Stimulated activated CD8-positive, alpha-beta memory T cell treated with anti-CD3 and anti-CD28 coated beads, Interleukin-15, amount 100 ng/mL, for 1 hour (primary cell): ENCODE data around the gene PABPN1L.

Experiments
- DNase-seq: peaks from one replicate; pipeline ENCODE4 v3.0.0-alpha.2; 2020; ENCODE audit warnings: low read depth

Gene PABPN1L

DNA sequence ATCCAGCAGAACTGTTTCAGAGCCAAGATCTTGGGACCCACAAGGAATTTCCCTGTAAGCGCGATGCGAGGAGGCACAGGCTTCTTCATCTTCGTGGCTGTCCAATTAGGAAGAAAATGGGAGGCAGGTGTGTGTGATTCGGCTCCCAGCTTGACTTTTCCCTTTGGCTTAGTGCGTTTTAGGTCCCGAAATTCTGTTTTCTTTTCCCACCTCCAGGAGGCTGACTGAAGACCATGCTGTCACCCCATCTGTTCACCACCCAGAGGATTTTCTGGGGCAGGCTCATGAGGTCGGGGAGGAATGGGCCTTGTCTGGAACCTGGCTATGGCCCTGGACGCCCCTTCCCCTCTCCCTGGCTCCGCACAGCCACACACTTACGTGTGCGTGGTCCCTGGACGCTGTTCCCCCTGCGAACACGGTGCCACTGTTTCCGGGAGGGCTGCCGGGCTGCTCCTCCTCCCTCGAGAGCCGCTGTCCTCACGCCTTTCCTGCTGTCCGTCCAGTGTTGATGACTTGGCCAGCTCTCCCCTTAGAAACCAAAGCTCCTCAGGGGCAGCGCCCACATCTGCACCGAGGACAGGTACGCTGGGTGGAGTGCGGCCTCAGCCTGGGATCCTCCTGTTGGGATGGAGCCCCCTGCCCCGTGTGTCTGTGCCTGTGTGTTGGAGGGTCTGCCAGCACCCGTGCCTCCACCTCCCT is 2.7 kb upstream of the PABPN1L start:
- no peak for DNase-seq

DNA sequence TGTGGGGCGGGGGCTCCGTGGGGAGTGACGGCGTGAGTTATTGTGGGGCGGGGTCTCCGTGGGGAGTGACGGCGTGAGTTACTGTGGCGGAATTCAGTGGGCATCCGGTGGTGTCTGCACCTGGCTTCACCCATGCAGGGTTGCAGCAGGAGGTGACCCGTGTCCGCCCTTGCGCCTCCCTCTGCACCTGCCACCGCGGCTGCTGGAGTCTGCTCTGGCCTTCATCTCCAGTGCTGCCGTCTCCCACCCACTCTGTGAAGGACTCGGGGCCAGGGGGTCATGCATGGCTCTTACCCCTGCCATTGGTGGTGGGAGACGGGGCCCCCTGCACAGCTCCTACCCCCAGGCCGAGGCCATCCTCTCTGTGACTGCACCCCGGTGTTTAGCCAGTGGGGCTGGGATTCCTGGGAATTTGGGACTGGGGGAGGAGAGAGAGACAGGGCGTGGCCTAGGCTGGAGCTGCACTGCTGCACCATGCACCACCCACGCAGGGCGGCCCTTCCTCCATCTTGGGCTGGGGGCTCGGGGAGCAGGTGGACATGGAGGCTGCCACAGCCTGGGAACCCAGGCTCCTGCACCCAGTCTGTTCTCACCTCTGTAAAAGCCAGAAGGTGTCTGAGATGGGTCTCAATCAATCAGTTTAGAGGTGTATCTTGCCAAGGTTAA is 1.3 kb upstream of the PABPN1L start:
- no peak for DNase-seq

DNA sequence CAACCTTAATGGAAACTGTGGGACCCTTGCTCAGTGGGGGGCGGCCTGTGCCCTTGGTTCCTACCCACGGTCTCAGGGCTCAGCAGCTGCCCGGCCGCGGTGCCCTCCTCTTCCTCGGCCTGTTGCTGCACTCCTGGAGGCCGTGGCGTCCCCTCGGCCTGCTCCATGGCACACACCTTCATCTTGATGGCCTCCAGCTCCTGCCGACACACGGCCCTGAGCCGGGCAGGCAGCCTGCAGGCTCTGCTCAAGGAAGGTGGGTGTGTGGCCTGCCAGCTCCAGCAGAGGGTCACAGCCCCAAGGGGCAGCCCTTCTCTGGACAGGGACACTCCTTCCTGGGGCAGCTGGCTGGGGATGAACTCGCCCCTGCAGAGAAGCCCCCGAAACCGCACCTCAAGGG is 718 bp downstream of the PABPN1L start:
- no peak for DNase-seq

DNA sequence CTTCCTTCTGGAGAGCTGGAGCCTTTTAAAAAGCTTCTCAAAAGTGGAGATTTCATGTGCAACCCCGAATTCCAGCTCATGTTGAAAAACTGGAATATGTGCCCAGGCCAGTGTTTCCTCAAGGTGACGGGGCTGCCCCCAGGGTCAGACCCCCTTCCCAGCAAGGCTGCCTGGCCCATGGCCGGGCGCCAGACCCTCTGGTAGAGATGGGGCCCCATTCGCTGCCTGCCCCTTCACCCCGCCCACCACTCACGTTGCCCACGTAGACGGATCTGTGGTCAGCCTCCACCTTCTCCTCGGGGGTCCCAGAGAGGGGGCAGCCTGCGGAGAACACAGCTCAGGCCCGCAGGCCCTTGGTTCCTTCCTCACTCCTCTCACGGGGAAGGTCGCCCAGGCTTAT is 1.1 kb downstream of the PABPN1L start:
- no peak for DNase-seq

DNA sequence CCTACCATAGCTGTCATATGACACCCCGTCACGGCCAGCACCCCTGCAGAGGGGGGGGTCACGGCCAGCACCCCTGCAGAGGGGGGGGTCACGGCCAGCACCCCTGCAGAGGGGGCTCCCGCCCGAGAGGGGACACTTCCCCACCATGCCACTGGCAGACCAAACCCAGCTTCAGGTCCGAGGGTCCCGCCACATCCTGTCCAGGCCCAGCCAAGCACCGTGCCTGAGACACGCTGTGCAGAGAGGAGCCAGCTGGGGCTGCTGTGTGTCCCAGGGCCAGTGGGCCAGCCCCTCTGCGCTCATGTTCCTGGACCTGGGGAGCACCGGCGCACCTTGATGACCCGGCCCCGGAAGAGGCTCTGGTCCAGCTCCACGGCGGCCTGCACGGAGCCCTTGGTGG is 1.9 kb downstream of the PABPN1L start:
- DNase-seq = no peak

GRCh38 chr16:88864099-88864498 is 2.4 kb downstream of the PABPN1L start:
- no peak for DNase-seq

DNA sequence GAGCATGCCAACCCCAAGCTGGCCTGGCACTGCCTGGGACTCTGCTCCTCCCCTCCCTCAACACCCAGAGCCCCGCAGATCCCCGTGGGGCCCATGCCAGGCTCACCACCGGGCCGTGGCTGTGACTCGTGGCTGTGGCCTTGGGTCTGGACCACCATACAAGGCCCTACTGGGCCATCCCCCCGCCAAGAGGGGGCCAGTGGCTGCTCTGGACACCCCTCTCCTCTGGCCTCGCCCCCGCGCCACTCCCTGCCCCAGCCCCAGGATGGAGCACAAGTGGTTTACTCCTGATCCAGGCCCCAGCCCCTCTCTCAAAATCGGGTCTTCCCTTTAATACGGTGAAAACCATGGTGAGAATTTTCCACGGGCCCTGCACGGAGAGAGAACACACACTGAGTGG is 3.0 kb downstream of the PABPN1L start:
- no peak for DNase-seq

DNA sequence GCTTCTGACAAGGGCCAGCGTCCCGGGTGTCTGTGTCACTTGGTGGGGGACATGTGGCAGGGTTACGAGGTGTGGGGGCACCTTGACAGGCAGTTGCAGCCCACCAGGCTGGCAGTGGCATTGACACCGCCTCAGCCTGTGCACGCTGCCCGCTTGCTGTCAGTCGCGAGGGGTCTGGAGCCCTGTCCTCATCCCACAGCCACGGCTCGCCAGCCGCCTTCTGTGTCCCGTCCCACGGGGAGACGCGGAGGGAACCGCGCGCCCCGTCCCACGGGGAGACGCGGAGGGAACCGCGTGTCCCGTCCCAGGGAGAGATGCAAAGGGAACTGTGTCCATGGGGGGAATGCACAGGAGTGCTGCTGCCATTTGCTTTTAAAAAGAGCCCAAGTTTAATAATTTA is 3.5 kb downstream of the PABPN1L start:
- no peak for DNase-seq

DNA sequence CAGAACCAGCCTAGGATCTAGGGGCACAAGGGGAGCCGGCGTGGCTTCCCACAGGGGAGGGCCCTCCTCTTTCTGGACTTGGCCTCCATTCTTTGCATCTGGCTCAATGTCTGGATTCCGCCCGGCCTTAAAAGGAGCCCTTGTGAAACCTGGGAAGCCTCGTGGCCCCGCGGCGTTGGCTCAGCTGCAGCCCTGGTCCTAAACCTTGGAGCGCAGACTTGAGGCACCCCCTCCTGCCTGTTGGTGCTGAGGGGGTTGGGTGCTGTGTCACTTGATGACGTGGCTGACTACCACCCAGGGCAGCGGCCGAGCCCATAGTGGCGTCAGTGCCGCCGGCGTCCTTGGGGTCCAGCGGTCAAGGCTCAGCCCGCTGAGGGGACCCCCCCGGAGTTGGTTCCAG is 5.1 kb downstream of the PABPN1L start:
- DNase-seq = no peak

DNA sequence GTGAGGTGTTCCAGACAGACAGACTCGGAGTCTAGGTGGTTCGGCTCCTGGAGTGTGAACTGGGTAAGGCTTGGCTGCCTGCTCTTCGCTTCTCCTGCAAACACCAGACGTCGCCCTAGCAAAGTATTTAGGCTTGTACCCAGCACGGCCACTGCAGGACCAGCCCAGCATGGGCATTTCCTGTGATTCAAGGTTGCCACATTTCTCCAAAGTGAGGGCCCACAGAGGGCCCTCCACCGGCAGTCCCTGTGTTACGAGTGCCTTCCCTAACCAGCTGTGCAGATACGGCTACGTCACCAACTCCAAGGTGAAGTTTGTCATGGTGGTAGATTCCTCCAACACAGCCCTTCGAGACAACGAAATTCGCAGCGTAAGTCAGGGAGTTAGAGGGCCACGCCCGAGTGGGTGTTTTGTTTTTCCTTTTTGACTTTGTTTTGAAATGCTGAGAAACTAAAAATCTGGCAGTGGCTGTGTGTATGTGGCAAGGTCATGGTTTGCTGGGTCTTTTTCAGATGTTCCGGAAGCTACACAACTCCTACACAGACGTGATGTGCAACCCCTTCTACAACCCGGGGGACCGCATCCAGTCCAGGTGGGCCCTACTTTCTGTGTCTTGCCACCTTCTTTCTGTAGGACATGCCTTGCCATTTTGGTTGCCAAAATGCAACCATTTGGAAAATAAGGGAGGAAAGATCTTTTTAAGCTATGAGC is 6.9 kb downstream of the PABPN1L start:
- DNase-seq = no peak

- DNase-seq = peak; percentile 54
Observed at GRCh38 chr16:88857728-88858339, 8.6 kb downstream of the PABPN1L start.

DNA sequence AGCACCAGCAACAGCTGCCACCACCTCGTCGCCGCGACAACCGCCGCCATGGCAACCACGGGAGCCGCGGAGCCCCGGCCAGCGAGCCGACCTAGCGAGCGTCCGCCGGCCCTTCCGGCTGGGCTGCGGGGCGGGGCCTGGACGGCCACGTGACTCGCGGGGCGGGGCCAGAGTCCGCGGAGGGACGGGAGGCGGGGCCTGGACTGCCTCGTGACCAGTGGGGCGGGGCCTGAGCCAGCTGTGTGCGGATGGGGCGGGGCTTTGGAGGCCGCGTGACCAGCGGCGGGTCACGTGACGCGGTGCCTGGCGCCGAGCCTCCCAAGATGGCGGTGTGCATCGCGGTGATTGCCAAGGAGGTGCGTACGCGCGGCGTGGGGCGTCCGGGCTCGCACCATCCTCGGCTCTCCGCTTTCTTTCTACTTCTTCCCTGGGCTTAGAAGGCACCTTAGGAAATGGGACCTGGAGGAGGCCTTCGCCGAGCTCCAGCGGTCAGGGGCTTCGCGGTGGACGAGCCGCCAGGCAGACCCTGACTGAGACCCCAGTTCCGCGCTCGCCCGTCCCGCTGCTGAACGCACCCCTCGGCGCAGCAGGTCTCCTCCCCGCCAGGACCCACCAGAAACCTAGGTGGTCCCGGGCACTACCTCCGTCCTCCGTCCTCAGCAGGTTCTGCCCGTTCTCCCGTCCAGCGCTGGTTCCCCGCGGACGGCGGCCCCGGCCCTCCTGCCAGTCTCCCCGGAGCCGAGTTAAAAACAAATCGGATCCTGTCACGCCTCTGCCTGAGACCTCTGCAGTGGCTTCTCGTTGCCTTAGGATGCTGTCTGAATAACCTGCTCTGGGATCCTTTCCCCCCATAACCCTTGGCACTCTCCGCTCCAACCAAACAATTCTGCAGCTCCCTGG is 9.4 kb downstream of the PABPN1L start, which contains the start of the genes GALNS and TRAPPC2L:
Gene GALNS (minus strand): TSS at position 120 of the 900 bp plus-strand sequence. CDS start 70 bp downstream, at position 50.
Gene TRAPPC2L (plus strand): TSS at position 300 of the 900 bp plus-strand sequence. CDS start 24 bp downstream, at position 324.
- peak; percentile 99 for DNase-seq

DNA sequence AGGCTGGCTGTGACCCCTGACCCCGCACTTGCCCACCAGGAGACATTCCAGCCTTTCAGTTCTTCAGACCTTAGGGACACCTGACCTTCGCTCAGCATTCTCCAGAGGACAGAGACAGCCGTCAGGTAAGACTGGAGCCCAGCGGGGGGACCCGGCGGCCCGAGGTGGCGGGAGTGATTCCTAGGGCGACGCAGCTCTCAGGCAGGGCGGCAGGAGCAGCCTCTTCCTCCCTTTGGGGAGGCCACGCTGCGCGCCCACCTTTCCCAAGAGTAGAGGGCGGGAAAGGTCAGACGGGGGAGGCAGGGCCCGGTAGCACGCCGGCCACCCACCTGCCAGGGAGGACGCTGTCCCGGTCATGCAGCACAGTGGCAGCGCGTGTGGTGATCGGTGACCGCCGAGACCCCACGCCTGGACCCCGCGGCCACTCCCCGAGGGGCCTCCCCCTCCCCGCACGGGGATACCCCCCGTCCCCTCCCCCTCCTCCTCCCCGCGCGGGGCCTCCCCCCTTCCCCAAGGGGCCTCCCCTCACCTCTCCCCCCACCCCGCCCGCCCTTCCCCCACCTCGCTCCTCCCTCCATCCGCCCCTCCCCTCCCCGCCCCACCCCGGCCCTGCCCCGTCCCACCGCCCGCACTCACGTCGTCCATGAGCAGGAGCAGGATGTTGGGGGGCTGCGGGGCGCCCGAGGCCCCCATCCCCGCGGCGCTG is 10.2 kb downstream of the PABPN1L start:
- DNase-seq = no peak

GRCh38 chr16:88855736-88856121 is 10.7 kb downstream of the PABPN1L start:
- DNase-seq = no peak

GRCh38 chr16:88855176-88855575 is 11.3 kb downstream of the PABPN1L start:
- no peak for DNase-seq

DNA sequence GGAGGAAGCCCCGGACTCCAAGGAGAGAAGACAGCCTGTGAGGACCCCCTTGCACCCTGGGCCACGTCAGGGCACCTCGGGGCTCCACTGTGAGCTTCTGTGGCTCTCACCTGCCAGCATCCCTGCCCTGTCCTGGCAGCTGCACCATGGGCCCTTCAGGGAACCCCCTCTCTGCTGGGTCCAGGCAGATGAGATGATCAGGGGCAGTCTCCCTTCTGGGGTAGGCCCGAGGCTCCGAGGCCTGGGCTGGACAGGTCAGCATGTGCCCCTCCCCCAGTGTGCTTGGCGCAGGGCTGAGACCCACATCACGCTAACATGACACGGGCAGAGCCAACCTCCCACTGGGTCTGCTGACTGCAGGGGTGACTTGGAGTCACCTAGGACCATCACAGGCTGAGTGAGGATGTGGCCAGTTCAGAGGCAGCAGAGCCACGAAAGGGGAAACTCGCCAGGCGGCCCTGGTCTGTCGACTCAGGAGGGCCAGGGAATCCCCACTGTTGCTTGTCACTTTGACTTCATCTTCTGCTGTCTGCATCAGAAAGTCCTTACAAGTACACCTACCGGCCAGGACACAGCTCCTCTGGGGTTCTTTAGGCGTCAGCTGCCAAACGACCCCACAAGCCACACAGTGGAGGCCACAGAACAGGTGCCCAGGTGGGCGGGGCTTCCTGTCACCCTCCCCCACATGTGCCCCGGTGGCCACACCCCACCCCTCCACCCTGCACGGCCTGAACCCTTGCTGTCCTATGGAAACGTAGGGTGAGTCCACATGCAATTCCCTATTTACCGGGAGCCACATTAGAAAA is 12.0 kb downstream of the PABPN1L start:
- DNase-seq = no peak

DNA sequence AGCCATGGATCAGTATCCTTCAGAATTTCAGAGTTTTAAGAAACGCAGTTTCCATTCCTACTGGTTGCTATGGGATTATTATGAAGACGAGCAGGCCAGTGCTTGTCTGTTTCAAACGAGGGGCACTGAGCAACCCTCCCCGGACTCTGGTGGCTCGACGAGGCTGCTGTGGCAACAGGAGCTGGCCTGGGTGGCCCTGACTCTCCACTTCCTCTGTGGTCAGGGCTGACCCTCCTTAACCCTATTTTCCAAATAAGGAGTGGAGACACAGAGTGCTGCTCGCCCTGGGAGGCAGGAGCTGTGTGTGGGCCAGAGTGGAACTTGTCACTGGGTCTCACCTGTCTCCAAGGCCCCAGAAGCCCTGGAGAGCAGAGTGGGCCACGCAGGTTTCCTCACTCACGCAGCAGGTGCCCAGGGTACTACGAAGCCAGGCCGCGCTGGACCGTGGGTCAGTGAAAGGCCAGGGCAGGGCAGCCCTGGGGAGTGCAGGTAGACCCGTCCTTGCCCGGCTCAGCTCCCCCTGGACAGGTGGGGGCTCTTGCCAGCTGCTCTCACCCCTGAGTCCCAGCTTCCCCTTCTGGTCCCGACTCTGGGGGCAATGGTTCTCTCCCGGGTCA is 13.0 kb downstream of the PABPN1L start:
- DNase-seq = no peak

GRCh38 chr16:88851616-88852015 is 14.8 kb downstream of the PABPN1L start:
- DNase-seq = no peak

- no peak for DNase-seq
Observed at GRCh38 chr16:88850531-88851199, 15.8 kb downstream of the PABPN1L start.
